Stimulated activated naive B cell treated with anti-CD40 and anti-IgM and Interleukin-4, amounts not matched to agents 10 μg/mL and 1 μg/mL and 100 μg/mL, for 72 hours (primary cell): ENCODE results near the gene PCBP3.
A peak's percentile ranks its signal among the peaks of the same experiment; 100 is the strongest.
"Not testable (repeated sequence)": the region's sequence is repeated elsewhere in the genome, so short reads cannot be mapped to it uniquely, and the experiment has no call there.

Source experiments
- ATAC-seq, 2 donors: fragments of 150-1000 bp; cut with Tn5 transposase; replicated peaks; 2 replicates each; pipeline ENCODE4 v1.10.0; 2021; ENCODE audit warnings: moderate library complexity in 1 of 2
- DNase-seq: peaks from one replicate; pipeline ENCODE4 v3.0.0; 2021
- H3K27ac Mint-ChIP-seq: one replicate; pipeline ENCODE4 v1.8.0; 2022; ENCODE audit warnings: mild to moderate bottlenecking, mixed read lengths
- H3K27me3 Mint-ChIP-seq, 2 donors: one replicate each; pipeline ENCODE4 v1.8.0; 2022; ENCODE audit warnings: mixed read lengths in 2 of 2
- H3K36me3 Mint-ChIP-seq, 2 donors: one replicate each; pipeline ENCODE4 v1.8.0; 2022; ENCODE audit warnings: mixed read lengths in 2 of 2, mild to moderate bottlenecking in 1 of 2
- H3K4me1 Mint-ChIP-seq, 2 donors: one replicate each; pipeline ENCODE4 v1.8.0; 2022; ENCODE audit warnings: mixed read lengths in 2 of 2, mild to moderate bottlenecking in 1 of 2
- H3K4me3 Mint-ChIP-seq, 2 donors: one replicate each; pipeline ENCODE4 v1.8.0; 2022; ENCODE audit warnings: mild to moderate bottlenecking in 2 of 2, mixed read lengths in 2 of 2, moderate library complexity in 1 of 2
- H3K9me3 Mint-ChIP-seq, 2 donors: one replicate each; pipeline ENCODE4 v1.8.0; 2022; ENCODE audit warnings: mixed read lengths in 2 of 2, mild to moderate bottlenecking in 1 of 2

PCBP3 gene

GRCh38 chr21:45885930-45886601, 242.5 kb downstream of the PCBP3 start:
- not testable (repeated sequence) for H3K36me3 Mint-ChIP-seq, H3K9me3 Mint-ChIP-seq, H3K4me3 Mint-ChIP-seq
- Mint-ChIP-seq H3K4me1 (peaks cover 14 to 20% of the 10 kb centered on the region in 2 donors), H3K27ac (peak overlapping the region; percentile 63), H3K27me3 (peaks cover 34 to 56% of the 10 kb centered on the region in 2 donors)
- peak; percentile 93 to 97 for ATAC-seq
- peak; percentile 49 for DNase-seq

DNA sequence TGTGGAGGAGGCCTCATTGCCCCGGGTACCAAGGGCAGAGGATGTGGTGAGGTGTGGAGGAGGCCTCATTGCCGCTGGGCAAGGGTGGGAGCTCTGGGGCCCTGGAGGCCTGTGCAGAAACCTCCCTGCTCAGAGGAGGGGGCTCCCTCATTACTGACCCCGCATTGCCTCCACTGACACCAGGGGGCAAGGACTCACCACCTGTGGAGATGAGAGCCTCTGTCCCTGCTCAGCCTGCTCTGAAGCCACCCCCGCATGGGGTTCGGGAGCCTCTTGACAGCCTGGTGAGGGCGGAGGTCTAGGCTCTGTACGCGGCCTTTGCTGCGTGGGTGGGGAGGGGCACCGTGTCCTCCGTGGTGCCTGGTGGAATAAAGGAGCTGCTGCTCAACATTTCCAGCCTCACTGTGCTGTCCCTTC, 243.1 kb downstream of the PCBP3 start:
- H3K4me3 Mint-ChIP-seq, result no peak overlapping the region
- peaks cover 31 to 56% of the 10 kb centered on the region in 2 donors for H3K27me3 Mint-ChIP-seq
- H3K36me3 Mint-ChIP-seq, result no peaks in the 10 kb centered on the region
- DNase-seq (no peak), ATAC-seq (peak in 1 of 2 donors; percentile 19)
- peaks cover 14 to 21% of the 10 kb centered on the region in 2 donors for H3K4me1 Mint-ChIP-seq
- H3K27ac Mint-ChIP-seq, result no peak overlapping the region
- no peaks in the 10 kb centered on the region for H3K9me3 Mint-ChIP-seq

DNA sequence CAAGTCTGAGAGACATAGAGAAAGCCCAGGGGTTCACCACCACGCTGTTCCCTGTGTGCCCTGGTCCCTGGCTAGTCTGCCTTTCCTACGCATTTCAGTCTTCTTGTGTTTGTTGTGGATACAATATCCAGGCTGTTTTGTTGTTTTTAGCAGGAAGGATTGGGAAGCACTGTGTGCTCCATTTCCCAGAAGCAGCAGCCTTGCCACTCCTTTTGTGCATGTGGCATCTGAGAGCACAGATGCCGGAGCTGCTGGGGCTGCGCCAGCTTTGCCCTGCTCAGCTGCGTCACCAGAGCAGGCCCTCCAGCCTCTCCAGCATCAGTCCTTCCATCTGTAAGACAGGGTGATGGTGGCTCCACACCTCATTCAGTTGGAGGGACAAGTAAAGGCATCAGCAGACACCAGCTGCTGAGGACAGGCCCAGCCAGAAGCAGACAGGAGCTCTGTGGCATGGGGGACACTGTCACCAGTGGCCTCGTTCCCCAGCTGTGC, 243.6 kb downstream of the PCBP3 start:
- H3K4me1 Mint-ChIP-seq, result peaks cover 16 to 27% of the 10 kb centered on the region in 2 donors
- no peak for DNase-seq
- ATAC-seq, result no peak
- H3K27me3 Mint-ChIP-seq, result peaks cover 27 to 57% of the 10 kb centered on the region in 2 donors
- H3K9me3 Mint-ChIP-seq, result no peaks in the 10 kb centered on the region
- no peak overlapping the region for H3K4me3 Mint-ChIP-seq
- no peak overlapping the region for H3K27ac Mint-ChIP-seq
- no peaks in the 10 kb centered on the region for H3K36me3 Mint-ChIP-seq

DNA sequence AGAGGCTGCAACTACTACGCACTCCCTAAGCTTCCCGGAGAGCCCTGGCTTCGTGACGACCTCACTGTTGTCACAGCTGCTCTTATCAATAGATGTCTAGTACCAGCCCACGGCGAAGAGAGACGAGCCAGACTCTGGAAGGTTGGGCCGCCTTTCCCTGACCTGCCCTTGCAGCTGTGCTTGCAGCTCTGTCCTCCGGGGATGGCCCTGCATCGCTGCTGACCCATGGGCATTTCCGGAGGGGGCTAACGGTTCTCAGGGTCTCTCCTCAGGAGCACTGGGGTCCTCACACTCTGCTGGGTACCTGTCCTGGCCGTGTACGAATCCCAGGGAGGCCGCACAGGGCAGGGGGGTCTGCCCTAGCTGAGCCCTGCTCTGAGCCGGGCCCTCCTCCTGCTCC, 244.3 kb downstream of the PCBP3 start:
- ATAC-seq (no peak), DNase-seq (no peak)
- no peak overlapping the region for H3K27ac Mint-ChIP-seq
- peaks cover 23 to 58% of the 10 kb centered on the region in 2 donors for H3K27me3 Mint-ChIP-seq
- no peaks in the 10 kb centered on the region for H3K36me3 Mint-ChIP-seq
- H3K4me3 Mint-ChIP-seq, result no peak overlapping the region
- peaks cover 19 to 32% of the 10 kb centered on the region in 2 donors for H3K4me1 Mint-ChIP-seq
- H3K9me3 Mint-ChIP-seq, result no peaks in the 10 kb centered on the region

GRCh38 chr21:45888386-45889009, 245.0 kb downstream of the PCBP3 start:
- no peak overlapping the region for H3K27ac Mint-ChIP-seq
- peaks cover 24 to 60% of the 10 kb centered on the region in 2 donors for H3K27me3 Mint-ChIP-seq
- no peak overlapping the region for H3K4me3 Mint-ChIP-seq
- H3K36me3 Mint-ChIP-seq, result no peaks in the 10 kb centered on the region
- no peak for ATAC-seq
- no peaks in the 10 kb centered on the region for H3K9me3 Mint-ChIP-seq
- DNase-seq, result no peak
- peaks cover 25 to 37% of the 10 kb centered on the region in 2 donors for H3K4me1 Mint-ChIP-seq

DNA sequence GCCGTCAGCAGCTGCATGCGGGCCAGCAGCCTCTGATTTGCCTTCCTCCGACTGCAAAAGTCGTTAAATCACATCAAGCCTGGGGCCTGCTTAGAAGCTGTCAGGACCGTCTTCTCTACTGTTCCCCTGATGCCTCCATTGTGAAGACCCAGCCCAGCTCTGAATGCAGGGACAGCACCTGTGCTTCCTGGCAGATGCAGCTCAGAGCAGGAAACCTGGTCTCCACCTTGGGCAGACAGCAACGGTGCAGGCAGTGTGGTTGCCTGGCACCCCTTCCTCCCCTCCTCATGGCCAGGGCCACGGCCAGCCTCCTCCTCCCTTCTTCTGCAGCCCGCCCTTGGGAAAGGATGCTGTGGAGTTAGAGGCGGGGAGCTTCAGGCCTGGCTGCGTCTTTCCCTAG, 245.7 kb downstream of the PCBP3 start:
- Mint-ChIP-seq H3K9me3 (no peaks in the 10 kb centered on the region), H3K4me1 (peaks cover 25 to 37% of the 10 kb centered on the region in 2 donors), H3K36me3 (no peaks in the 10 kb centered on the region), H3K27ac (no peak overlapping the region), H3K27me3 (peaks cover 24 to 55% of the 10 kb centered on the region in 2 donors), H3K4me3 (no peak overlapping the region)
- DNase-seq, result no peak
- ATAC-seq, result no peak

GRCh38 chr21:45889961-45890360, 246.4 kb downstream of the PCBP3 start:
- no peaks in the 10 kb centered on the region for H3K36me3 Mint-ChIP-seq
- no peak for DNase-seq

DNA sequence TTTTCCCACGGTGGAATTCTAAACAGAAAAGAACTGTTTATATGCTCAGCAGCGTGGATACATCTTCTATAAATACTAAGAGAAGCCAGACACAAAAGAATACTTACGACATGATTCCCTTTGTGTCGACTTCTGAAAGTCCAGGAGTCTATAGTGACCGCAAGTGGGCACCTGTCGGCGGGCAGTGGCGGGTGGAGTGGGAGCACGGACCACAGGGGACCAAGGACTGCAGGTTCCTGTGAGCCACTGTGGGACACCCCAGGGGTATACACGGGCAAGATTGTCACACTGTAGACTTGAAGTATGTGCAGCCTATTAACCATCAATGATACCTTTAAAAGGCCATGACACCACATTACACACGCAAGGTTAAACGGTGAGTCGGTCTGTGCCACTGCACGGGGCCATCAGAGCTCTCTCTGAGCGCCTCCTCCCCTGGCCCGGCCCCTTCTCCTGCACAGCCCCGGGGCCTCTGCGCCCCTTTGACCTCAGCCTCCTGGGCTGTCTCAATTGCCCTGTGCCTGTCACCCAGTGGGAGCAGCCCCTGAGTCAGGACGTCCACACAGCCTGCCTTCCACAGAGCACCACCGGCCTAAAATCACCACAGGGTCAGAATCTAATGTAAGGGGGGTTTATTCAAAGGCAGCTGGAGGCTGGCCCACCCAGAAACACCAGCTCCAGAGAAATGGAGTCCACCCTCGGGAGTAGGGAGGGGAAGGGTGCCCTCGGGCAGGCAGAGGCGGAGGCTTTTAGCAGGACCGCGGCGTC, 248.0 kb downstream of the PCBP3 start:
- ATAC-seq, result peak; percentile 8 to 17
- peak overlapping the region in 1 of 2 donors; percentile 60 for H3K4me3 Mint-ChIP-seq
- H3K36me3 Mint-ChIP-seq, result no peaks in the 10 kb centered on the region

More at GRCh38 chr21:45889961-45890360, 246.4 kb downstream of the PCBP3 start:
- Mint-ChIP-seq H3K27ac (no peak overlapping the region), H3K27me3 (peaks cover 24 to 53% of the 10 kb centered on the region in 2 donors), H3K4me1 (peaks cover 25 to 37% of the 10 kb centered on the region in 2 donors), H3K9me3 (no peaks in the 10 kb centered on the region), H3K4me3 (no peak overlapping the region)
- no peak for ATAC-seq

DNA sequence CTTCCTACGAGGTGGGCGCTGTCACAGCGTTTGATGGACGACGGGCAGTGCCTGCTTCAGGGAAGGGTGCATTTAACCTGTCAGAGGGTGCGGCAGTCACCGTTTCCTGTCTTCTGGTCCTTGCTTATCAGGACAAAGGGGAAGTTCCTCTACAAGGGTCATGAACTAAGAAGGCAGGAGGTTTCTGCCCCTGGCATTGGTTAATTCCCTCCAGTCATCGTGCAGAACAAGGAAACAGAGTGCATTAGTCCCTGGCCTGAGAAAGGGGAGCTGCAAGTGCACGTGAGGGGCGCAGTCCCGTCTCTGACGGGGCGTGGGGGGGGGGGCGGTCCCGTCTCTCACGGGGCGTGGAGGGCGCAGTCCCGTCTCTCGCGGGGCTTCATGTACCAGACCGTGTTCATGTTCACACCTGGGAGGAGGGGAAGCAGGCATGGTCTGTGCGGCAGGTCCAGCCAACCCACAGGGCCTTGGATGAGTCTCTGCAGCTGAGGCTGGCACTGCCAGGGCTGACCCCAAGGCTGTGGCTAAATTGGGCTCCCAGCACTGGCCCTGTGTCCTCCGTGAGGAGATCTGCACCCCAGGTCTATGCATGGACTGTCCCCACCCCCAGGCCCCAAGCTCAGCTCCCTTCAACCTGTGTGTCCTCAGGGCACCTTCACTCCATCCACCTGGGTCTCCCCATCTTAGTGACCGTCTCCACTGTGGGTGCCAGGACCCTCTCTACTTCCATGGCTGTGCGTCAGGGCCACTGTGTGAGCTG, 248.8 kb downstream of the PCBP3 start:
- Mint-ChIP-seq H3K9me3 (no peaks in the 10 kb centered on the region), H3K4me1 (peaks cover 10 to 17% of the 10 kb centered on the region in 2 donors), H3K36me3 (no peaks in the 10 kb centered on the region), H3K27me3 (peaks cover 12 to 44% of the 10 kb centered on the region in 2 donors), H3K4me3 (peak overlapping the region; percentile 32 to 60), H3K27ac (peak overlapping the region; percentile 81)
- ATAC-seq, result peak; percentile 75 to 76
- no peak for DNase-seq

More for the DNA sequence above, 248.0 kb downstream of the PCBP3 start:
- no peak overlapping the region for H3K27ac Mint-ChIP-seq
- no peaks in the 10 kb centered on the region for H3K9me3 Mint-ChIP-seq
- H3K27me3 Mint-ChIP-seq, result peaks cover 12 to 44% of the 10 kb centered on the region in 2 donors
- no peak for DNase-seq
- H3K4me1 Mint-ChIP-seq, result peaks cover 12 to 22% of the 10 kb centered on the region in 2 donors

DNA sequence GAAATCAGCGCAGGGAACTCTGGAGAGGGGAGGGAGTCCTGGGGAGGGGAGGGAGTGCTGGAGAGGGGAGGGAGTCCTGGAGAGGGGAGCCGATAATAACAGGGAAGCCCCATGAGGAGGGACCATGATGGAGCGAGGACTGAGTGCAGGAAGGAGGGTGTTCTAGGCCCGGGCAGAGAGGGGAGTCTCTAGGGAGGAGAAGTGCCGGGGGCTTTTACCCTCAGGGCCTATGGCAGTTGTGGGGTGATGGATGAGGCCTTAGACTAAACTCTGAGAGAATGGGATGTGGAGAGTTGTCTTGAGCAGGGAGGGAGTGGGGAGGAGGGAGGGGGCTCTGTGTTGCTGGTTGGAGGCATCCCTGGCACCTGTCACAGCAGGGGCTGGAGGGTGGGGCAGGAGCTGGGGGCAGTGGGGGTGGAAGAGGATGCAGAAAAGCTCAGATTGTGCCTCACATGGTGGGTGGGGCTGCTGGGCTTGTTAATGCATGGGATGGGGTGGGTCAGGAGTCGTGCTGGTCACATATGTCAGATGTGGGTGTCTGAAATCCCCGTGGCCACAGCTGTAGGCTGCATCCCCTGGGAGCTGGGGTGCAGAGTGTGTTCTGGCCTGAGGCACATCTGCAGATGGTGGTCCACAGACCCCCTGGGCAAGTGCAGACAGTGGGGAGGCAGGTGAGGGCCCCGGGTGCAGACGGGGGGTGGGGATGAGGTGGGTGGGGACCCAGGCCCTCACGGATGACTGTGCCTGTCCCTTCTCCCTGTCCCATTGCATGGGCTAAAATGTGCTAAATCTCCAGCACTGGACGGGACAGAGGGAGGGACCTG, 249.6 kb downstream of the PCBP3 start:
- Mint-ChIP-seq H3K4me1 (peaks cover 10 to 17% of the 10 kb centered on the region in 2 donors), H3K27ac (no peak overlapping the region), H3K27me3 (peaks cover 12 to 44% of the 10 kb centered on the region in 2 donors), H3K9me3 (no peaks in the 10 kb centered on the region), H3K36me3 (no peaks in the 10 kb centered on the region), H3K4me3 (no peak overlapping the region)
- DNase-seq (no peak), ATAC-seq (peak in 1 of 2 donors; percentile 35)

DNA sequence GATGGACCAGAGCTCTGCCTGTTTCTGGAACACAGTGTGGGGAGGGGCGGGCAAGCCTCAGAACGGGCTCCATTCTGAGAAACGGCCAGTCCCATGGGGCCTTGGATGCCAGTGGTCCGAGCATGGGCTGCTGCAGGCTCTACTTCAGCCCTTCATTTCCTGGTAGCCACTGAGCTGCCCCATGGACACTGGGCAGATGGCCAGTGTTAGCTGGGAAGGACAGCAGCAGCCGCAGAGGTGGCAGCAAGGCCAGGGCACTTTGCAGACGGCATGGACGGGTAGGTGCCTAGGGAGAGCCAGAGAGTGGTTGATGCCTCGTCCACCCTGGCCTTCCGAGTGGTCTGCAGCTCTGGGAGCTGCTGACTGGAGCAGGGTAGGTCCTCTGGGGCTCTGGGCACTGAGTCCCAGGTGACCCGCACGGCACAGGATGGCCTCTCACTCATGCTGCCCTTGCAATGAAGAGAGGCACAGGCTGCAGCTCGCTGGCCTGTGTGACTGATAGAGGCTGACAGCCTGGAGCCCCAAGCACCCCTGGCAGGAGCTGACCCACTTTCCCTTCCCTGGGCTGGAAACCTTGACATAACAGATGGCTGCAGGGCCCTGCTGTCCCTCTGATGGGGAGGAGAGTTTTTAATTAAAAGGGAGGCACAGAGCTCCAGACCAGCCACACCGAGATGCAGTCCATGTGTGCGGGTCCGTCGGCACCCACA, 250.4 kb downstream of the PCBP3 start:
- no peaks in the 10 kb centered on the region for H3K36me3 Mint-ChIP-seq
- no peak overlapping the region for H3K27ac Mint-ChIP-seq
- H3K27me3 Mint-ChIP-seq, result peaks cover 12 to 37% of the 10 kb centered on the region in 2 donors
- peaks cover 10 to 17% of the 10 kb centered on the region in 2 donors for H3K4me1 Mint-ChIP-seq
- H3K4me3 Mint-ChIP-seq, result no peak overlapping the region
- ATAC-seq, result no peak
- H3K9me3 Mint-ChIP-seq, result no peaks in the 10 kb centered on the region
- DNase-seq, result no peak

GRCh38 chr21:45894450-45894825, 250.9 kb downstream of the PCBP3 start:
- no peaks in the 10 kb centered on the region for H3K36me3 Mint-ChIP-seq
- no peak overlapping the region for H3K4me3 Mint-ChIP-seq
- peaks cover 10 to 17% of the 10 kb centered on the region in 2 donors for H3K4me1 Mint-ChIP-seq
- no peaks in the 10 kb centered on the region for H3K9me3 Mint-ChIP-seq
- DNase-seq (no peak), ATAC-seq (no peak)
- H3K27me3 Mint-ChIP-seq, result peaks cover 12 to 32% of the 10 kb centered on the region in 2 donors
- H3K27ac Mint-ChIP-seq, result no peak overlapping the region
